Prostate gland (tissue), 2 donors: ENCODE results near the gene ADAMTS19. TPM values are rescaled to one million over a fixed set of nuclear protein-coding genes. Genes with fewer than 3 reads are reported as not detected.

Experiments used
- DNase-seq: peaks from one replicate; pipeline ENCODE4 v3.0.0-alpha.2; 2019; ENCODE audit warnings: low spot score
- H3K27ac ChIP-seq, 2 donors: fragments of 200-600 bp; sonication (generic); 2 replicates each; pipeline ENCODE4 v1.5.1; 2017 to 2019
- H3K27me3 ChIP-seq: fragments of 200-600 bp; sonication (generic); replicated peaks from 2 replicates; pipeline ENCODE4 v1.5.1; 2019; ENCODE audit not compliant: insufficient read depth
- H3K36me3 ChIP-seq, 2 donors: fragments of 200-600 bp; sonication (generic); 1 replicate in 1 of 2; 2 replicates in 1 of 2; pipeline versions ENCODE4 v1.5.1 to v1.8.1; 2017 to 2019
- H3K4me1 ChIP-seq: fragments of 200-600 bp; sonication (generic); replicated peaks from 2 replicates; pipeline ENCODE4 v1.5.1; 2019
- H3K4me3 ChIP-seq, 2 donors: fragments of 200-600 bp; sonication (generic); 2 replicates each; pipeline ENCODE4 v1.5.1; 2017 to 2019
- H3K9me3 ChIP-seq: fragments of 200-600 bp; sonication (generic); 2 replicates; pipeline ENCODE4 v1.5.1; 2017
- CTCF ChIP-seq, 4 experiments: fragments of 200-600 bp in 2 of 4; fragments of 450-650 bp in 2 of 4; sonication (generic) in 2 of 4; IDR thresholded peaks; 1 replicate in 3 of 4; 2 replicates in 1 of 4; pipeline ENCODE4 v1.5.1; 2016 to 2019; ENCODE audit warnings: antibody characterized with exemption in 4 of 4, mild to moderate bottlenecking in 2 of 4, moderate library complexity in 2 of 4
- POLR2A ChIP-seq: fragments of 450-650 bp; IDR thresholded peaks from one replicate; pipeline ENCODE4 v1.6.1; 2016; ENCODE audit warnings: antibody characterized with exemption, mild to moderate bottlenecking
- POLR2AphosphoS5 ChIP-seq: sonication (generic); formaldehyde crosslinking; IDR thresholded peaks from one replicate; pipeline ENCODE4 v1.6.1; 2017; ENCODE audit warnings: antibody characterized with exemption
- WGBS: methylation state at CpG from one replicate; pipeline ENCODE4 v1.1.5; 2018; 5-methylcytosine and 5-hydroxymethylcytosine counted together
- intact Hi-C: fragments of 100-400 bp; cut with DNase I; formaldehyde crosslinking; loops from one replicate; pipeline ENCODE4 v1.14.2; 2022
- total RNA-seq, 2 donors: library from RNA; depleted of rRNA; stranded (reverse); fragments of >200 nt; gene quantifications; one replicate each; pipeline ENCODE4 v1.1.0, GENCODE V29; 2016

ADAMTS19 gene
- total RNA-seq, 2 donors from 2014 or later = 1.3 to 3.0 TPM

- WGBS = 92% methylated on average over 1 of the region's 1 CpG
- intact Hi-C loops = no loop called here
These were observed 148.3 kb downstream of the ADAMTS19 start for GRCh38 chr5:129608350-129608749.

GRCh38 chr5:129609710-129610109 is 149.6 kb downstream of the ADAMTS19 start:
- Histone ChIP-seq H3K27ac (no peak overlapping the region), H3K27me3 (no peaks in the 10 kb centered on the region), H3K36me3 (no peaks in the 10 kb centered on the region), H3K4me3 (no peak overlapping the region), H3K9me3 (no peaks in the 10 kb centered on the region), H3K4me1 (no peaks in the 10 kb centered on the region)
- no peak for DNase-seq
- no peak for TF ChIP-seq CTCF (IDR thresholded peaks at IDR 0.05)
- no peak for TF ChIP-seq POLR2A
- no peak for TF ChIP-seq POLR2AphosphoS5
- intact Hi-C loops = no loop called here
- 74% methylated on average over 1 of the region's 1 CpG for WGBS

More at GRCh38 chr5:129608350-129608749, 148.3 kb downstream of the ADAMTS19 start:
- H3K36me3 ChIP-seq = no peaks in the 10 kb centered on the region
- H3K4me3 ChIP-seq = no peak overlapping the region
- no peak for TF ChIP-seq CTCF (IDR thresholded peaks at IDR 0.05)
- TF ChIP-seq POLR2AphosphoS5 = no peak
- no peak for TF ChIP-seq POLR2A
- H3K27ac ChIP-seq = no peak overlapping the region
- H3K4me1 ChIP-seq = no peaks in the 10 kb centered on the region
- no peaks in the 10 kb centered on the region for H3K9me3 ChIP-seq
- no peaks in the 10 kb centered on the region for H3K27me3 ChIP-seq
- DNase-seq = no peak

GRCh38 chr5:129616517-129616916 is 156.4 kb downstream of the ADAMTS19 start:
- no peak for DNase-seq
- WGBS = 33% methylated on average over 1 of the region's 1 CpG

GRCh38 chr5:129617206-129617605 is 157.1 kb downstream of the ADAMTS19 start:
- no peaks in the 10 kb centered on the region for H3K27me3 ChIP-seq
- no peak overlapping the region for H3K4me3 ChIP-seq
- H3K27ac ChIP-seq = no peak overlapping the region
- H3K4me1 ChIP-seq = no peaks in the 10 kb centered on the region
- no peaks in the 10 kb centered on the region for H3K36me3 ChIP-seq
- no peak for DNase-seq
- H3K9me3 ChIP-seq = no peaks in the 10 kb centered on the region
- WGBS = 84% methylated on average over 1 of the region's 1 CpG
- intact Hi-C loops = no loop called here
- no peak for TF ChIP-seq POLR2AphosphoS5
- no peak for TF ChIP-seq CTCF (IDR thresholded peaks at IDR 0.05)
- no peak for TF ChIP-seq POLR2A

More at GRCh38 chr5:129616517-129616916, 156.4 kb downstream of the ADAMTS19 start:
- H3K27me3 ChIP-seq = no peaks in the 10 kb centered on the region
- no peaks in the 10 kb centered on the region for H3K4me1 ChIP-seq
- H3K36me3 ChIP-seq = no peaks in the 10 kb centered on the region
- H3K9me3 ChIP-seq = no peaks in the 10 kb centered on the region
- intact Hi-C loops = no loop called here
- no peak overlapping the region for H3K4me3 ChIP-seq
- H3K27ac ChIP-seq = no peak overlapping the region
- TF ChIP-seq POLR2A = no peak
- no peak for TF ChIP-seq POLR2AphosphoS5
- no peak for TF ChIP-seq CTCF (IDR thresholded peaks at IDR 0.05)

- no peak for TF ChIP-seq POLR2AphosphoS5
- no peak for TF ChIP-seq CTCF (IDR thresholded peaks at IDR 0.05)
- TF ChIP-seq POLR2A = no peak
- intact Hi-C loops = no loop called here
- Histone ChIP-seq H3K36me3 (no peaks in the 10 kb centered on the region), H3K4me3 (no peak overlapping the region), H3K27ac (no peak overlapping the region), H3K27me3 (no peaks in the 10 kb centered on the region), H3K9me3 (no peaks in the 10 kb centered on the region), H3K4me1 (no peaks in the 10 kb centered on the region)
- WGBS = 79% methylated on average over 2 of the region's 2 CpGs
- no peak for DNase-seq
These were observed 159.7 kb downstream of the ADAMTS19 start for GRCh38 chr5:129619782-129620181.
